ENCODE results near the gene BLM. TPM values are rescaled to one million over a fixed set of nuclear protein-coding genes. Genes with fewer than 3 reads are reported as not detected.

Gene BLM
- total and polyA plus RNA-seq, 2 of the 8 experiments (the other 6 are each of a cell fraction or from before 2014, with no cell fraction given) = 15.2 to 46.7 TPM

DNA sequence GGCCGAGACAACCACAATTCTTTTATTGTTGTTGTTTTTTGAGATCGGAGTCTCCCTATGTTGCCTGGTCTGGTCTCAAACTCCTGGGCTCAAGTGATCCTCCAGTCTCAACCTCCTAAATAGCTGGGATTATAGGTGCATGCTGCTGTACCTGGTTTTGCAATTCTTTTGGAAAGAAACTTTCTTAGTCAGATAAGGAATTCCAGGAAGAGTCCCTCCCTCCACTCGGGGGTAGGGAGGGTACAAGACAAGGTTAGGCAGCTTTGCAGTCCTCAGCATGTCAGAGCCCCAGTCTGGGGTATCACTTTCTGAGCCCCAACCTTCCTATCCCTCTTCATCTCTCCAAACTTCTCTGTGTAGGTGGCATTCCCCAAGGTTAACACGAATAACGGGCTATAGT, 117.5 kb downstream of the BLM start:
- Histone ChIP-seq H3K4ac (replicated peaks; ENCODE audit: insufficient read length, low read depth, low read length) (no peak overlapping the region), H3K4me1 (replicated peaks in 1 of 4; ENCODE audit: control insufficient read depth in 3 of 4, insufficient read depth in 4 of 4, low read length in 3 of 4) (peaks cover 0 to 13% (median 9%) of the 10 kb centered on the region in 4 experiments; a peak in 6 of 7 replicates), H4K20me1 (replicated peaks in 1 of 2; ENCODE audit: control insufficient read depth in 1 of 2, insufficient read depth in 2 of 2, low read length in 2 of 2) (no peaks in the 10 kb centered on the region), H2BK120ac (replicated peaks; ENCODE audit: low read depth, low read length) (no peak overlapping the region), H3K23ac (ENCODE audit: insufficient read length) (no peak overlapping the region), H4K91ac (replicated peaks; ENCODE audit: insufficient read length, low read length) (no peak overlapping the region), H2BK12ac (ENCODE audit: low read depth, low read length) (peak overlapping the region; percentile 60; the same call in 1 of the 2 replicates), H3K27ac (ENCODE audit: low read depth, low read length) (no peak overlapping the region), H2AK5ac (ENCODE audit: low read depth, low read length) (no peak overlapping the region), H3K4me2 (ENCODE audit: insufficient read depth in 1 of 2, low read depth in 2 of 2, low read length in 2 of 2) (no peak overlapping the region), H2BK20ac (ENCODE audit: low read length) (no peak overlapping the region), H2AFZ (ENCODE audit: low read length) (peak overlapping the region; percentile 62; the same call in 1 of the 2 replicates), H3K4me3 (ENCODE audit: extremely low read depth in 1 of 4, insufficient read depth in 2 of 4, low read depth in 3 of 4, low read length in 4 of 4) (no peak overlapping the region), H3K9ac (replicated peaks in 1 of 4; ENCODE audit: extremely low read depth in 1 of 4, low read depth in 3 of 4, low read length in 3 of 4) (no peak overlapping the region), H2BK5ac (ENCODE audit: low read depth, low read length) (no peak overlapping the region), H4K5ac (ENCODE audit: insufficient read length, low read depth, low read length) (no peak overlapping the region), H3K18ac (ENCODE audit: extremely low read depth, low read length) (no peak overlapping the region; the same call in none of the 2 replicates), H3K36me3 (ENCODE audit: control insufficient read depth in 2 of 4, insufficient read depth in 4 of 4, low read length in 3 of 4) (no peaks in the 10 kb centered on the region), H3K27me3 (replicated peaks in 1 of 4; ENCODE audit: control insufficient read depth in 3 of 4, extremely low read depth in 1 of 4, insufficient read depth in 3 of 4, low read length in 3 of 4) (no peaks in the 10 kb centered on the region; a peak in 1 of 7 replicates), H3K9me3 (ENCODE audit: insufficient read depth in 2 of 2, low read depth in 1 of 2, low read length in 1 of 2) (no peaks in the 10 kb centered on the region), H2BK15ac (ENCODE audit: low read length) (no peak overlapping the region), H4K8ac (ENCODE audit: extremely low read depth, insufficient read depth, low read length) (no peak overlapping the region), H3K23me2 (ENCODE audit: low read depth, low read length) (no peaks in the 10 kb centered on the region), H3K79me2 (ENCODE audit: control insufficient read depth in 1 of 2, insufficient read depth in 2 of 2, low read length in 2 of 2) (no peaks in the 10 kb centered on the region), H3K56ac (replicated peaks; ENCODE audit: insufficient read length, low read depth, low read length) (no peak overlapping the region), H3K14ac (ENCODE audit: insufficient read length) (no peak overlapping the region), H3K79me1 (ENCODE audit: low read depth, low read length) (no peaks in the 10 kb centered on the region)
- WGBS, 2 experiments (ENCODE audit: extremely low coverage in 1 of 2, insufficient coverage in 1 of 2, insufficient read length in 1 of 2, insufficient replicate concordance in 2 of 2, low coverage in 1 of 2, low lambda C conversion rate in 2 of 2, missing lambda C conversion rate in 1 of 2) = 87% methylated on average over 5 of the region's 5 CpGs; no CpG with 5 or more reads in 1 of the 2 experiments
- ChIA-PET POLR2A (ENCODE audit: partially characterized antibody) (interaction anchor here (0.7 kb wide), 1 partner anchor 18 kb away, joined by 3 read pairs; no protein-coding TSS in a partner anchor), CTCF (ENCODE audit: partially characterized antibody) (interaction anchor here (0.6 to 1.8 kb wide), 4 partner anchors 11 to 1180 kb away, joined by 3 to 4 read pairs (median 3); no protein-coding TSS in a partner anchor)
- DNase-seq (ENCODE audit: low read depth in 1 of 2, low spot score in 2 of 2) = no peak
- no peak for FAIRE-seq
- no peak for TF ChIP-seq CEBPB (IDR thresholded peaks at IDR 0.05; ENCODE audit: low read depth, low read length)
- TF ChIP-seq CBX8 (IDR thresholded peaks at IDR 0.05; ENCODE audit: borderline replicate concordance, low read depth, low read length) = no peak
- TF ChIP-seq GABPA (IDR thresholded peaks at IDR 0.05; ENCODE audit: borderline replicate concordance, insufficient read depth, low read length) = no peak
- TF ChIP-seq CTBP2 (IDR thresholded peaks at IDR 0.05; ENCODE audit: borderline replicate concordance, insufficient read depth, insufficient read length, low read length) = no peak
- no peak for TF ChIP-seq KDM1A (IDR thresholded peaks at IDR 0.05; ENCODE audit: borderline replicate concordance, low read length)
- TF ChIP-seq CREB1 (IDR thresholded peaks at IDR 0.05) = no peak
- TF ChIP-seq, protein P1, sequence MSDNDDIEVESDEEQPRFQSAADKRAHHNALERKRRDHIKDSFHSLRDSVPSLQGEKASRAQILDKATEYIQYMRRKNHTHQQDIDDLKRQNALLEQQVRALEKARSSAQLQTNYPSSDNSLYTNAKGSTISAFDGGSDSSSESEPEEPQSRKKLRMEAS (IDR thresholded peaks at IDR 0.05) = no peak
- TF ChIP-seq BACH1 (IDR thresholded peaks at IDR 0.05; ENCODE audit: low read length) = no peak
- no peak for TF ChIP-seq HDAC6 (IDR thresholded peaks at IDR 0.05; ENCODE audit: low read depth, low read length)
- TF ChIP-seq TCF12 (IDR thresholded peaks at IDR 0.05; ENCODE audit: low read depth, low read length) = no peak
- TF ChIP-seq SP4 (IDR thresholded peaks at IDR 0.05; ENCODE audit: low read length) = no peak
- TF ChIP-seq SUZ12 (IDR thresholded peaks at IDR 0.05; ENCODE audit: low read length) = no peak
- TF ChIP-seq SAP30 (IDR thresholded peaks at IDR 0.05; ENCODE audit: insufficient read depth, insufficient replicate concordance, low read length) = no peak
- no peak for TF ChIP-seq TEAD4 (IDR thresholded peaks at IDR 0.05; ENCODE audit: low read depth, low read length)
- TF ChIP-seq SRF (IDR thresholded peaks at IDR 0.05; ENCODE audit: low read depth, low read length) = no peak

Measured in H1 (cell line).